ENCODE data around the gene JPH3. TPM values are rescaled to one million over a fixed set of nuclear protein-coding genes. Genes with fewer than 3 reads are reported as not detected.
"Not testable (repeated sequence)": the region's sequence is repeated elsewhere in the genome, so short reads cannot be mapped to it uniquely, and the experiment has no call there.

Gene JPH3
- total RNA-seq, 1 experiment from 2014 or later: 39.0 TPM

GRCh38 chr16:87715658-87716057 lies 113.3 kb downstream of the JPH3 start:
- no peak for DNase-seq (ENCODE audit: low spot score)
- no peaks in the 10 kb centered on the region for H3K27me3 Mint-ChIP-seq (ENCODE audit: low read depth)
- TF ChIP-seq RELA (CRISPR knock-in tag; IDR thresholded peaks at IDR 0.05; ENCODE audit: borderline replicate concordance) (no peak), ZBTB43 (CRISPR knock-in tag; IDR thresholded peaks at IDR 0.05) (no peak), ZNF281 (CRISPR knock-in tag; IDR thresholded peaks at IDR 0.05) (no peak), ATF2 (CRISPR knock-in tag; IDR thresholded peaks at IDR 0.05; ENCODE audit: borderline replicate concordance, low read depth) (no peak), USF1 (CRISPR knock-in tag; IDR thresholded peaks at IDR 0.05) (no peak), MLX (CRISPR knock-in tag; IDR thresholded peaks at IDR 0.05) (no peak)
- H3K36me3 Mint-ChIP-seq: peaks cover 36% of the 10 kb centered on the region
- no peak overlapping the region for H3K4me3 Mint-ChIP-seq
- ChIA-PET CTCF (no interaction called here), POLR2A (no interaction called here)
- ATAC-seq: no peak
- H3K4me1 Mint-ChIP-seq: no peaks in the 10 kb centered on the region
- H3K9me3 Mint-ChIP-seq: peaks cover 10% of the 10 kb centered on the region; the same call in 1 of the 2 replicates
- H3K27ac Mint-ChIP-seq: peak overlapping the region; percentile 79; the same call in 1 of the 2 replicates

- Mint-ChIP-seq H3K27ac (0 out of 2 replicates have a peak overlapping the region, but pooled peaks have one; percentile 36), H3K36me3 (peaks cover 57% of the 10 kb centered on the region), H3K9me3 (peaks cover 10% of the 10 kb centered on the region; the same call in 1 of the 2 replicates)
- DNase-seq (ENCODE audit: low spot score); H3K4me3 Mint-ChIP-seq; ATAC-seq; POLR2A ChIA-PET; H3K27me3 Mint-ChIP-seq (ENCODE audit: low read depth); H3K4me1 Mint-ChIP-seq; CTCF ChIA-PET: not testable (repeated sequence)
Observed at GRCh38 chr16:87718831-87719230, 116.5 kb downstream of the JPH3 start.

GRCh38 chr16:87720446-87720845 lies 118.1 kb downstream of the JPH3 start:
- ChIA-PET CTCF (interaction anchor here (0.8 kb wide), 1 partner anchor 19 kb away, joined by 3 read pairs; no protein-coding TSS in a partner anchor), POLR2A (no interaction called here)
- H3K27ac Mint-ChIP-seq: no peak overlapping the region
- H3K4me3 Mint-ChIP-seq: no peak overlapping the region
- peaks cover 10% of the 10 kb centered on the region; the same call in 1 of the 2 replicates for H3K9me3 Mint-ChIP-seq
- peaks cover 51% of the 10 kb centered on the region for H3K36me3 Mint-ChIP-seq
- ATAC-seq (no peak), DNase-seq (ENCODE audit: low spot score) (no peak)
- no peaks in the 10 kb centered on the region for H3K27me3 Mint-ChIP-seq (ENCODE audit: low read depth)
- 0 out of 2 replicates have a peak, but pooled peaks cover 3% of the 10 kb centered on the region for H3K4me1 Mint-ChIP-seq
- TF ChIP-seq ZNF532 (CRISPR knock-in tag; IDR thresholded peaks at IDR 0.05; ENCODE audit: borderline replicate concordance): no peak
- no peak for TF ChIP-seq FOXJ3 (CRISPR knock-in tag; IDR thresholded peaks at IDR 0.05; ENCODE audit: borderline replicate concordance)
- TF ChIP-seq ERG (CRISPR knock-in tag; IDR thresholded peaks at IDR 0.05): no peak
- no peak for TF ChIP-seq HMGXB4 (CRISPR knock-in tag; IDR thresholded peaks at IDR 0.05)
- no peak for TF ChIP-seq CTCF (IDR thresholded peaks at IDR 0.05)
- TF ChIP-seq ZNF138 (CRISPR knock-in tag; conservative IDR thresholded peaks at IDR 0.05): no peak
